H1 (cell line): ENCODE measurements around the gene ZNF334. TPM values are rescaled to one million over a fixed set of nuclear protein-coding genes. Genes with fewer than 3 reads are reported as not detected.

Source experiments
- CTCF ChIA-PET: fragments of 300-600 bp; sonication (Branson Sonifier 250); formaldehyde crosslinking; loops from one replicate; lab custom pipeline; 2021; ENCODE audit not compliant: partially characterized antibody; lab: Charles Lee
- POLR2A ChIA-PET: fragments of 300-600 bp; sonication (Branson Sonifier 250); formaldehyde crosslinking; loops from one replicate; lab custom pipeline; 2021; ENCODE audit warnings: inconsistent platforms; ENCODE audit not compliant: partially characterized antibody; lab: Charles Lee
- DNase-seq, 2 experiments: peaks; one replicate each; pipeline versions ENCODE4 v3.0.0 to v3.0.0-alpha.2; 2010 to 2022; ENCODE audit warnings: low spot score in 2 of 2, low read depth in 1 of 2, mixed read lengths in 1 of 2
- FAIRE-seq: peaks from 2 replicates; lab custom pipeline; 2011; peaks lifted over from hg19 to GRCh38; lab: Jason Lieb, UNC
- H2AFZ ChIP-seq: 2 replicates; pipeline ENCODE4 v1.8.1; 2012; ENCODE audit warnings: low read length, inconsistent platforms
- H2AK5ac ChIP-seq: 2 replicates; pipeline ENCODE4 v1.6.1; 2013; ENCODE audit warnings: low read depth, low read length
- H2BK120ac ChIP-seq: replicated peaks from 2 replicates; pipeline ENCODE3; 2013; ENCODE audit warnings: low read depth, low read length, inconsistent platforms
- H2BK12ac ChIP-seq: 2 replicates; pipeline ENCODE4 v1.6.1; 2013; ENCODE audit warnings: low read depth, low read length
- H2BK15ac ChIP-seq: 2 replicates; pipeline ENCODE4 v1.6.1; 2013; ENCODE audit warnings: low read length
- H2BK20ac ChIP-seq: 2 replicates; pipeline ENCODE4 v1.6.1; 2013; ENCODE audit warnings: low read length
- H2BK5ac ChIP-seq: 2 replicates; pipeline ENCODE4 v1.6.1; 2013; ENCODE audit warnings: low read depth, low read length
- H3K14ac ChIP-seq: 2 replicates; pipeline ENCODE4 v1.6.1; 2013; ENCODE audit warnings: inconsistent platforms; ENCODE audit not compliant: insufficient read length
- H3K18ac ChIP-seq: 2 replicates; pipeline ENCODE4 v1.6.1; 2013; ENCODE audit warnings: low read length; ENCODE audit errors: extremely low read depth
- H3K23ac ChIP-seq: 2 replicates; pipeline ENCODE4 v1.6.1; 2013; ENCODE audit warnings: inconsistent platforms; ENCODE audit not compliant: insufficient read length
- H3K23me2 ChIP-seq: 2 replicates; pipeline ENCODE4 v1.6.1; 2013; ENCODE audit warnings: low read depth, low read length
- H3K27ac ChIP-seq: 2 replicates; pipeline ENCODE4 v1.6.1; 2011; ENCODE audit warnings: low read depth, low read length, inconsistent platforms
- H3K27me3 ChIP-seq, 4 experiments: replicated peaks in 1 of 4; 1 replicate in 1 of 4; 2 replicates in 3 of 4; pipeline versions ENCODE4 v1.6.1 to v1.8.1; 2011 to 2013; ENCODE audit warnings: low read length in 3 of 4, mild to moderate bottlenecking in 3 of 4, inconsistent platforms in 2 of 4, mixed read lengths in 2 of 4, moderate library complexity in 1 of 4; ENCODE audit not compliant: control insufficient read depth in 3 of 4, insufficient read depth in 3 of 4; ENCODE audit errors: extremely low read depth in 1 of 4
- H3K36me3 ChIP-seq, 4 experiments: 2 replicates each; pipeline versions ENCODE4 v1.6.1 to v1.8.1; 2011 to 2013; ENCODE audit warnings: mild to moderate bottlenecking in 4 of 4, low read length in 3 of 4, moderate library complexity in 2 of 4, control low read depth in 1 of 4, inconsistent platforms in 1 of 4; ENCODE audit not compliant: insufficient read depth in 4 of 4, control insufficient read depth in 2 of 4
- H3K4ac ChIP-seq: replicated peaks from 2 replicates; pipeline ENCODE3; 2013; ENCODE audit warnings: low read length, low read depth, mixed read lengths, inconsistent platforms; ENCODE audit not compliant: insufficient read length
- H3K4me1 ChIP-seq, 4 experiments: replicated peaks in 1 of 4; 1 replicate in 1 of 4; 2 replicates in 3 of 4; pipeline versions ENCODE4 v1.6.1 to v1.8.1; 2011 to 2013; ENCODE audit warnings: low read length in 3 of 4, inconsistent platforms in 2 of 4, mixed read lengths in 1 of 4; ENCODE audit not compliant: insufficient read depth in 4 of 4, control insufficient read depth in 3 of 4
- H3K4me2 ChIP-seq, 2 experiments: 2 replicates each; pipeline versions ENCODE4 v1.6.1 to v1.8.1; 2011 to 2013; ENCODE audit warnings: low read depth in 2 of 2, low read length in 2 of 2, control low read depth in 1 of 2, inconsistent platforms in 1 of 2, mild to moderate bottlenecking in 1 of 2; ENCODE audit not compliant: insufficient read depth in 1 of 2
- H3K4me3 ChIP-seq, 4 experiments: fragments of 200-600, 300-600 bp in 1 of 4; sonication (generic), shearing (Covaris generic), sonication (Bioruptor Twin) in 1 of 4; 2 replicates each; pipeline versions ENCODE4 v1.5.1 to v1.8.1; 2011 to 2016; ENCODE audit warnings: low read length in 4 of 4, low read depth in 3 of 4, control low read depth in 2 of 4, inconsistent platforms in 2 of 4, mild to moderate bottlenecking in 2 of 4, mixed read lengths in 1 of 4, moderate library complexity in 1 of 4; ENCODE audit not compliant: insufficient read depth in 2 of 4; ENCODE audit errors: extremely low read depth in 1 of 4
- H3K56ac ChIP-seq: replicated peaks from 2 replicates; pipeline ENCODE3; 2013; ENCODE audit warnings: low read depth, mild to moderate bottlenecking, mixed read lengths, low read length, inconsistent platforms; ENCODE audit not compliant: insufficient read length
- H3K79me1 ChIP-seq: 2 replicates; pipeline ENCODE4 v1.6.1; 2013; ENCODE audit warnings: low read depth, low read length, control low read depth
- H3K79me2 ChIP-seq, 2 experiments: 2 replicates each; pipeline versions ENCODE4 v1.6.1 to v1.8.1; 2012 to 2013; ENCODE audit warnings: low read length in 2 of 2, mild to moderate bottlenecking in 2 of 2, inconsistent platforms in 1 of 2; ENCODE audit not compliant: insufficient read depth in 2 of 2, control insufficient read depth in 1 of 2
- H3K9ac ChIP-seq, 4 experiments: replicated peaks in 1 of 4; 1 replicate in 1 of 4; 2 replicates in 3 of 4; pipeline versions ENCODE4 v1.6.1 to v1.8.1; 2011 to 2013; ENCODE audit warnings: low read depth in 3 of 4, low read length in 3 of 4, control low read depth in 2 of 4, mild to moderate bottlenecking in 2 of 4, moderate library complexity in 2 of 4, inconsistent platforms in 1 of 4; ENCODE audit errors: extremely low read depth in 1 of 4
- H3K9me3 ChIP-seq, 2 experiments: 2 replicates each; pipeline versions ENCODE4 v1.6.1 to v1.8.1; 2012 to 2013; ENCODE audit warnings: mild to moderate bottlenecking in 2 of 2, moderate library complexity in 2 of 2, control low read depth in 1 of 2, inconsistent platforms in 1 of 2, low read depth in 1 of 2, low read length in 1 of 2, mixed read lengths in 1 of 2; ENCODE audit not compliant: insufficient read depth in 2 of 2
- H4K20me1 ChIP-seq, 2 experiments: replicated peaks in 1 of 2; 2 replicates each; pipeline versions ENCODE3 to v1.8.1; 2011 to 2013; ENCODE audit warnings: inconsistent platforms in 2 of 2, low read length in 2 of 2, mild to moderate bottlenecking in 1 of 2; ENCODE audit not compliant: insufficient read depth in 2 of 2, control insufficient read depth in 1 of 2
- H4K5ac ChIP-seq: 2 replicates; pipeline ENCODE4 v1.6.1; 2013; ENCODE audit warnings: low read length, low read depth, mixed read lengths, inconsistent platforms; ENCODE audit not compliant: insufficient read length
- H4K8ac ChIP-seq: 2 replicates; pipeline ENCODE4 v1.8.0; 2013; ENCODE audit warnings: mild to moderate bottlenecking, moderate library complexity, low read length, inconsistent platforms; ENCODE audit not compliant: insufficient read depth; ENCODE audit errors: extremely low read depth
- H4K91ac ChIP-seq: replicated peaks from 2 replicates; pipeline ENCODE3; 2013; ENCODE audit warnings: low read length, mixed read lengths, inconsistent platforms; ENCODE audit not compliant: insufficient read length
- CBX8 ChIP-seq: fragments of 300-800, 300-1000 bp; sonication (generic); IDR thresholded peaks from 2 replicates; pipeline ENCODE4 v1.7.1; 2016; ENCODE audit warnings: low read depth, low read length, borderline replicate concordance
- CTCF ChIP-seq, 3 experiments: IDR thresholded peaks; 1 replicate in 2 of 3; 2 replicates in 1 of 3; pipeline versions ENCODE4 v1.5.1 to v1.6.1; 2011; ENCODE audit warnings: low read length in 3 of 3, mild to moderate bottlenecking in 3 of 3, inconsistent platforms in 2 of 3, low read depth in 1 of 3, moderate library complexity in 1 of 3; ENCODE audit not compliant: insufficient read depth in 1 of 3; ENCODE audit errors: control extremely low read depth in 1 of 3
- KDM1A ChIP-seq: fragments of 200-600, 300-600 bp; sonication (generic); IDR thresholded peaks from 2 replicates; pipeline ENCODE4 v1.7.1; 2016; ENCODE audit warnings: mild to moderate bottlenecking, low read length, borderline replicate concordance
- SP1 ChIP-seq: IDR thresholded peaks from 2 replicates; pipeline ENCODE4 v1.6.1; 2011; ENCODE audit warnings: low read depth, low read length
- WGBS, 2 experiments: shearing (Covaris generic) in 1 of 2; methylation state at CpG; one replicate each; pipeline versions ENCODE4 v1.1.6 to v1.1.7; 2013 to 2015; ENCODE audit warnings: low lambda C conversion rate in 2 of 2, mixed read lengths in 2 of 2, inconsistent platforms in 1 of 2, low coverage in 1 of 2, missing lambda C conversion rate in 1 of 2; ENCODE audit not compliant: insufficient replicate concordance in 2 of 2, insufficient coverage in 1 of 2, insufficient read length in 1 of 2; ENCODE audit errors: extremely low coverage in 1 of 2, missing lambda C conversion rate in 1 of 2; 5-methylcytosine and 5-hydroxymethylcytosine counted together
- polyA plus RNA-seq, 7 experiments: library from polyadenylated mRNA; depleted of rRNA in 3 of 7; stranded (reverse) in 5 of 7; unstranded in 2 of 7; fragments of >200 nt in 5 of 7; fragments of 200-250 nt in 2 of 7; gene quantifications; 1 replicate in 5 of 7; 2 replicates in 1 of 7; 4 replicates in 1 of 7; pipeline versions ENCODE4 v1.2.1 to v1.2.3, GENCODE V29; 2011 to 2013; ENCODE audit warnings: missing spikeins in 2 of 7, mixed read lengths in 2 of 7
- total RNA-seq: library from RNA; stranded (reverse); fragmentation: NEBNext Ultra II Directional; extraction: Animal tissue kit (Norgen Biotek cat#: 25700); gene quantifications from 2 replicates; pipeline ENCODE4 v1.2.1, GENCODE V29; 2021

The ZNF334 gene
- total and polyA plus RNA-seq, 2 of the 8 experiments (the other 6 are each of a cell fraction or from before 2014, with no cell fraction given), result 8.8 to 17.8 TPM

- Histone ChIP-seq H3K4me2 (no peak overlapping the region), H3K79me2 (no peaks in the 10 kb centered on the region), H3K36me3 (no peaks in the 10 kb centered on the region), H3K27ac (no peak overlapping the region), H4K8ac (no peak overlapping the region), H3K79me1 (no peaks in the 10 kb centered on the region), H3K56ac (no peak overlapping the region), H4K20me1 (no peaks in the 10 kb centered on the region), H3K18ac (no peak overlapping the region), H2BK15ac (no peak overlapping the region), H4K5ac (no peak overlapping the region), H4K91ac (no peak overlapping the region), H3K27me3 (no peaks in the 10 kb centered on the region; a peak in 2 of 7 replicates), H3K23ac (no peak overlapping the region), H3K4me3 (no peak overlapping the region), H2BK120ac (no peak overlapping the region), H2BK12ac (no peak overlapping the region; the same call in 1 of the 2 replicates), H3K4me1 (peaks cover 5 to 22% (median 15%) of the 10 kb centered on the region in 4 experiments), H3K9me3 (no peaks in the 10 kb centered on the region), H3K23me2 (no peaks in the 10 kb centered on the region), H2AK5ac (no peak overlapping the region), H3K4ac (no peak overlapping the region), H2BK20ac (no peak overlapping the region), H2BK5ac (no peak overlapping the region), H3K9ac (no peak overlapping the region), H3K14ac (no peak overlapping the region), H2AFZ (no peak overlapping the region)
- POLR2A ChIA-PET, result interaction anchor here (1.0 to 1.7 kb wide), 3 partner anchors 10 to 137 kb away, joined by 3 to 6 read pairs (median 3); no protein-coding TSS in a partner anchor
- TF ChIP-seq KDM1A (peak; percentile 40; the same call in 1 of the 2 replicates), CTCF (IDR thresholded peaks at IDR 0.05; ENCODE audit: control extremely low read depth in 1 of 3, insufficient read depth in 1 of 3, low read depth in 1 of 3, low read length in 3 of 3) (peak in 1 of 3 experiments; percentile 17; a peak in 1 of 4 replicates), CBX8 (no peak), SP1 (no peak)
- FAIRE-seq, result no peak
- CTCF ChIA-PET, result interaction anchor here (0.7 to 7.7 kb wide), 12 partner anchors 10 to 158 kb away, joined by 3 to 64 read pairs (median 6); no protein-coding TSS in a partner anchor
- no peak for DNase-seq
- 95% methylated on average over 4 of the region's 4 CpGs; no CpG with 5 or more reads in 1 of the 2 experiments for WGBS, 2 experiments
These were observed 36.0 kb upstream of the ZNF334 start for GRCh38 chr20:46549188-46549972.
